GM23338 (cell line): ENCODE data around the gene CDH7.

Experiments
- EZH2 ChIP-seq: fragments of 200-600 bp; sonication (generic); IDR thresholded peaks from one replicate; pipeline ENCODE4 v1.8.0; 2017; ENCODE audit warnings: antibody characterized with exemption, mild to moderate bottlenecking, low read depth; ENCODE audit not compliant: unreplicated experiment
- POLR2AphosphoS5 ChIP-seq: IDR thresholded peaks from 2 replicates; pipeline ENCODE4 v1.6.1; 2016; ENCODE audit warnings: antibody characterized with exemption, low read depth
- TF ChIP-seq, protein P1 (sequence below), 2 experiments: fragments of 200-600 bp in 1 of 2; sonication (generic) in 1 of 2; conservative IDR thresholded peaks; 2 replicates each; pipeline versions ENCODE4 v1.5.1 to v1.6.1; 2016 to 2017; ENCODE audit warnings: antibody characterized with exemption in 2 of 2, low read depth in 2 of 2, mild to moderate bottlenecking in 2 of 2, moderate library complexity in 1 of 2
- TF ChIP-seq, protein P2 (sequence below): IDR thresholded peaks from one replicate; pipeline ENCODE4 v1.6.1; 2018; ENCODE audit warnings: antibody characterized with exemption; ENCODE audit not compliant: unreplicated experiment
- TF ChIP-seq, protein P3 (sequence below): IDR thresholded peaks from 2 replicates; pipeline ENCODE4 v1.6.1; 2016; ENCODE audit warnings: antibody characterized with exemption

DNA sequence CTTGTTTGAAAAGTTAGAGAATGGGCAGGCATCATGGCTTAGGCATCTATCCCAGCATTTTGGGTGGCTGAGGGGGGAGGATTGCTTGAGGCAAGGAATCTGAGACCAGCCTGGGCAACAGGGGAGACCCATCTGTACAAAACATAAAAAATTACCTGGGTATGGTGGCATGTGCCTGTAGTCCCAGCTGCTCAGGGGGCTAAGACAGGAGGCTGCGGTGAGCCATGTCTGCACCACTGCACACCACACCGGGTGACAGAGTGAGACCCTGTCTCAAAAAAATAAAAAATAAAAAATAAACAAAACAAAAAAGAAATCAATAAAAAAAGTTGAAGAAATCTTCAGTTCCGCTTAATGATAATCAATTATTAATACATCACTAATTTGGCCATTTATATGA is 146.5 kb downstream of the CDH7 start:
- TF ChIP-seq, protein P1, sequence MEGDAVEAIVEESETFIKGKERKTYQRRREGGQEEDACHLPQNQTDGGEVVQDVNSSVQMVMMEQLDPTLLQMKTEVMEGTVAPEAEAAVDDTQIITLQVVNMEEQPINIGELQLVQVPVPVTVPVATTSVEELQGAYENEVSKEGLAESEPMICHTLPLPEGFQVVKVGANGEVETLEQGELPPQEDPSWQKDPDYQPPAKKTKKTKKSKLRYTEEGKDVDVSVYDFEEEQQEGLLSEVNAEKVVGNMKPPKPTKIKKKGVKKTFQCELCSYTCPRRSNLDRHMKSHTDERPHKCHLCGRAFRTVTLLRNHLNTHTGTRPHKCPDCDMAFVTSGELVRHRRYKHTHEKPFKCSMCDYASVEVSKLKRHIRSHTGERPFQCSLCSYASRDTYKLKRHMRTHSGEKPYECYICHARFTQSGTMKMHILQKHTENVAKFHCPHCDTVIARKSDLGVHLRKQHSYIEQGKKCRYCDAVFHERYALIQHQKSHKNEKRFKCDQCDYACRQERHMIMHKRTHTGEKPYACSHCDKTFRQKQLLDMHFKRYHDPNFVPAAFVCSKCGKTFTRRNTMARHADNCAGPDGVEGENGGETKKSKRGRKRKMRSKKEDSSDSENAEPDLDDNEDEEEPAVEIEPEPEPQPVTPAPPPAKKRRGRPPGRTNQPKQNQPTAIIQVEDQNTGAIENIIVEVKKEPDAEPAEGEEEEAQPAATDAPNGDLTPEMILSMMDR (conservative IDR thresholded peaks at IDR 0.05; ENCODE audit: low read depth in 2 of 2) = no peak
- TF ChIP-seq POLR2AphosphoS5 = no peak
- TF ChIP-seq, protein P2, sequence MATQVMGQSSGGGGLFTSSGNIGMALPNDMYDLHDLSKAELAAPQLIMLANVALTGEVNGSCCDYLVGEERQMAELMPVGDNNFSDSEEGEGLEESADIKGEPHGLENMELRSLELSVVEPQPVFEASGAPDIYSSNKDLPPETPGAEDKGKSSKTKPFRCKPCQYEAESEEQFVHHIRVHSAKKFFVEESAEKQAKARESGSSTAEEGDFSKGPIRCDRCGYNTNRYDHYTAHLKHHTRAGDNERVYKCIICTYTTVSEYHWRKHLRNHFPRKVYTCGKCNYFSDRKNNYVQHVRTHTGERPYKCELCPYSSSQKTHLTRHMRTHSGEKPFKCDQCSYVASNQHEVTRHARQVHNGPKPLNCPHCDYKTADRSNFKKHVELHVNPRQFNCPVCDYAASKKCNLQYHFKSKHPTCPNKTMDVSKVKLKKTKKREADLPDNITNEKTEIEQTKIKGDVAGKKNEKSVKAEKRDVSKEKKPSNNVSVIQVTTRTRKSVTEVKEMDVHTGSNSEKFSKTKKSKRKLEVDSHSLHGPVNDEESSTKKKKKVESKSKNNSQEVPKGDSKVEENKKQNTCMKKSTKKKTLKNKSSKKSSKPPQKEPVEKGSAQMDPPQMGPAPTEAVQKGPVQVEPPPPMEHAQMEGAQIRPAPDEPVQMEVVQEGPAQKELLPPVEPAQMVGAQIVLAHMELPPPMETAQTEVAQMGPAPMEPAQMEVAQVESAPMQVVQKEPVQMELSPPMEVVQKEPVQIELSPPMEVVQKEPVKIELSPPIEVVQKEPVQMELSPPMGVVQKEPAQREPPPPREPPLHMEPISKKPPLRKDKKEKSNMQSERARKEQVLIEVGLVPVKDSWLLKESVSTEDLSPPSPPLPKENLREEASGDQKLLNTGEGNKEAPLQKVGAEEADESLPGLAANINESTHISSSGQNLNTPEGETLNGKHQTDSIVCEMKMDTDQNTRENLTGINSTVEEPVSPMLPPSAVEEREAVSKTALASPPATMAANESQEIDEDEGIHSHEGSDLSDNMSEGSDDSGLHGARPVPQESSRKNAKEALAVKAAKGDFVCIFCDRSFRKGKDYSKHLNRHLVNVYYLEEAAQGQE = no peak
- TF ChIP-seq, protein P3, sequence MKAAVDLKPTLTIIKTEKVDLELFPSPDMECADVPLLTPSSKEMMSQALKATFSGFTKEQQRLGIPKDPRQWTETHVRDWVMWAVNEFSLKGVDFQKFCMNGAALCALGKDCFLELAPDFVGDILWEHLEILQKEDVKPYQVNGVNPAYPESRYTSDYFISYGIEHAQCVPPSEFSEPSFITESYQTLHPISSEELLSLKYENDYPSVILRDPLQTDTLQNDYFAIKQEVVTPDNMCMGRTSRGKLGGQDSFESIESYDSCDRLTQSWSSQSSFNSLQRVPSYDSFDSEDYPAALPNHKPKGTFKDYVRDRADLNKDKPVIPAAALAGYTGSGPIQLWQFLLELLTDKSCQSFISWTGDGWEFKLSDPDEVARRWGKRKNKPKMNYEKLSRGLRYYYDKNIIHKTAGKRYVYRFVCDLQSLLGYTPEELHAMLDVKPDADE = no peak
- TF ChIP-seq EZH2 = no peak
